AG20443 (cell line): ENCODE measurements around the gene WWP2.
"Not testable (repeated sequence)": the region's sequence is repeated elsewhere in the genome, so short reads cannot be mapped to it uniquely, and the experiment has no call there.

Experiments
- DNase-seq: peaks from one replicate; pipeline ENCODE4 v3.0.0; 2012; ENCODE audit warnings: low spot score, mixed read lengths

Gene WWP2

GRCh38 chr16:69761983-69762813, at the start of gene WWP2:
Gene WWP2, plus strand, starts transcription at chr16:69762332. Its CDS starts 24,679 bp downstream, at chr16:69787011.
- DNase-seq, result peak; percentile 91

- no peak for DNase-seq
Measured at GRCh38 chr16:69712914-69713581, 49.1 kb upstream of the WWP2 start.

- no peak for DNase-seq
Measured at GRCh38 chr16:69717066-69717465, 45.1 kb upstream of the WWP2 start.

GRCh38 chr16:69718111-69718764, 43.9 kb upstream of the WWP2 start:
- DNase-seq, result no peak

- DNase-seq, result no peak
Measured at GRCh38 chr16:69720822-69721430, 41.2 kb upstream of the WWP2 start.

- DNase-seq, result no peak
Measured at GRCh38 chr16:69721441-69721957, 40.6 kb upstream of the WWP2 start.

- DNase-seq, result no peak
Measured at GRCh38 chr16:69724414-69724873, 37.7 kb upstream of the WWP2 start.

- no peak for DNase-seq
Measured at GRCh38 chr16:69724981-69725479, 37.1 kb upstream of the WWP2 start.

- peak; percentile 18 for DNase-seq
Measured at GRCh38 chr16:69725480-69726312, 36.4 kb upstream of the WWP2 start.

- DNase-seq, result peak; percentile 96
Measured at GRCh38 chr16:69726313-69727060, 35.6 kb upstream of the WWP2 start, which contains the start of gene NQO1. Gene NQO1, minus strand, starts transcription at chr16:69726560. Its CDS starts 121 bp downstream, at chr16:69726439.

GRCh38 chr16:69727916-69728270, 34.2 kb upstream of the WWP2 start:
- DNase-seq, result no peak

GRCh38 chr16:69729030-69729429, 33.1 kb upstream of the WWP2 start:
- DNase-seq, result not testable (repeated sequence)

GRCh38 chr16:69731280-69731679, 30.9 kb upstream of the WWP2 start:
- not testable (repeated sequence) for DNase-seq

- no peak for DNase-seq
Measured at GRCh38 chr16:69732101-69732500, 30.0 kb upstream of the WWP2 start.

- DNase-seq, result no peak
Measured at GRCh38 chr16:69741519-69741918, 20.6 kb upstream of the WWP2 start.

GRCh38 chr16:69741951-69742904, 19.9 kb upstream of the WWP2 start:
- DNase-seq, result peak; percentile 35

- DNase-seq, result no peak
Measured at GRCh38 chr16:69744363-69745231, 17.5 kb upstream of the WWP2 start.

- DNase-seq, result no peak
Measured at GRCh38 chr16:69745232-69745612, 16.9 kb upstream of the WWP2 start.
